B cell (primary cell): ENCODE results near the gene ZNF772. TPM values are rescaled to one million over a fixed set of nuclear protein-coding genes. Genes with fewer than 3 reads are reported as not detected.

Experiments
- ATAC-seq: fragments of 200-7000 bp; cut with Tn5 transposase; one replicate; pipeline ENCODE4 v1.10.0; 2021; ENCODE audit warnings: low read depth, mild to moderate bottlenecking, moderate number of reproducible peaks, moderate library complexity
- CTCF ChIA-PET: fragments of 350-600 bp; sonication (Branson Sonifier 250); formaldehyde crosslinking; loops from one replicate; lab custom pipeline; 2021; ENCODE audit warnings: antibody characterized with exemption, inconsistent platforms; lab: Charles Lee
- POLR2A ChIA-PET: fragments of 350-600 bp; sonication (Branson Sonifier 250); formaldehyde crosslinking; loops from one replicate; lab custom pipeline; 2021; ENCODE audit warnings: antibody characterized with exemption; lab: Charles Lee
- DNase-seq: peaks from one replicate; pipeline ENCODE4 v3.0.0; 2013
- H2AFZ ChIP-seq: 2 replicates; pipeline ENCODE4 v1.6.1; 2012; ENCODE audit warnings: mild to moderate bottlenecking, low read depth, low read length; ENCODE audit not compliant: insufficient read depth, poor library complexity, severe bottlenecking
- H3K27ac ChIP-seq, 2 donors: 1 replicate in 1 of 2; 2 replicates in 1 of 2; pipeline ENCODE4 v1.5.1; 2012 to 2013; ENCODE audit warnings: low read length in 2 of 2, mild to moderate bottlenecking in 2 of 2, moderate library complexity in 1 of 2
- H3K27me3 ChIP-seq, 4 experiments: fragments of 200-600 bp in 1 of 4; sonication (generic) in 1 of 4; replicated peaks in 1 of 4; 1 replicate in 2 of 4; 2 replicates in 2 of 4; pipeline versions ENCODE4 v1.6.1 to v1.7.0; 2013 to 2016; ENCODE audit warnings: low read length in 3 of 4, mild to moderate bottlenecking in 2 of 4, mixed read lengths in 1 of 4, moderate library complexity in 1 of 4; ENCODE audit not compliant: insufficient read depth in 4 of 4, control insufficient read depth in 3 of 4; ENCODE audit errors: control extremely low read depth in 1 of 4
- H3K36me3 ChIP-seq, 2 experiments: replicated peaks in 1 of 2; 1 replicate in 1 of 2; 2 replicates in 1 of 2; pipeline versions ENCODE4 v1.6.1 to v1.7.1; 2013; ENCODE audit warnings: low read length in 1 of 2; ENCODE audit not compliant: insufficient read depth in 2 of 2, control insufficient read depth in 1 of 2; ENCODE audit errors: control extremely low read depth in 1 of 2, extremely low read depth in 1 of 2
- H3K4me1 ChIP-seq, 2 donors: fragments of 200-600 bp in 1 of 2; sonication (generic) in 1 of 2; 1 replicate in 1 of 2; 2 replicates in 1 of 2; pipeline versions ENCODE4 v1.5.1 to v1.6.1; 2013 to 2017; ENCODE audit warnings: low read length in 2 of 2; ENCODE audit not compliant: control insufficient read depth in 2 of 2, insufficient read depth in 2 of 2
- H3K4me2 ChIP-seq: replicated peaks from 2 replicates; pipeline ENCODE3; 2012; ENCODE audit warnings: mild to moderate bottlenecking, low read depth, low read length; ENCODE audit not compliant: poor library complexity, severe bottlenecking
- H3K4me3 ChIP-seq, 5 experiments: fragments of 200-600 bp in 1 of 5; sonication (generic) in 1 of 5; 1 replicate in 3 of 5; 2 replicates in 2 of 5; pipeline versions ENCODE4 v1.5.1 to v1.7.0; 2011 to 2016; ENCODE audit warnings: low read length in 4 of 5, mild to moderate bottlenecking in 4 of 5, low read depth in 2 of 5, control low read depth in 1 of 5, moderate library complexity in 1 of 5; ENCODE audit not compliant: insufficient read depth in 1 of 5; ENCODE audit errors: control extremely low read depth in 1 of 5, extremely low read depth in 1 of 5
- H3K79me2 ChIP-seq: fragments of 200-600 bp; sonication (generic); one replicate; pipeline ENCODE4 v1.6.0; 2016; ENCODE audit warnings: low read length; ENCODE audit not compliant: control insufficient read depth, insufficient read depth
- H3K9ac ChIP-seq: fragments of 200-600 bp; sonication (generic); 2 replicates; pipeline ENCODE4 v1.6.1; 2017; ENCODE audit warnings: mild to moderate bottlenecking, low read length, moderate library complexity
- H3K9me3 ChIP-seq, 3 donors: one replicate each; pipeline versions ENCODE4 v1.6.1 to v1.7.1; 2013; ENCODE audit warnings: low read length in 2 of 3; ENCODE audit not compliant: control insufficient read depth in 2 of 3, insufficient read depth in 1 of 3; ENCODE audit errors: control extremely low read depth in 1 of 3
- H4K20me1 ChIP-seq: 2 replicates; pipeline ENCODE4 v1.6.0; 2012; ENCODE audit warnings: mild to moderate bottlenecking, low read length; ENCODE audit not compliant: insufficient read depth, control insufficient read depth, poor library complexity, severe bottlenecking
- H3K27ac Mint-ChIP-seq: one replicate; pipeline ENCODE4 v1.8.0; 2021; ENCODE audit warnings: mixed read lengths
- H3K27me3 Mint-ChIP-seq: one replicate; pipeline ENCODE4 v1.8.0; 2021; ENCODE audit warnings: mixed read lengths
- H3K4me1 Mint-ChIP-seq: one replicate; pipeline ENCODE4 v1.8.0; 2021; ENCODE audit warnings: mixed read lengths
- H3K4me3 Mint-ChIP-seq: one replicate; pipeline ENCODE4 v1.8.0; 2021; ENCODE audit warnings: mixed read lengths
- H3K9me3 Mint-ChIP-seq: one replicate; pipeline ENCODE4 v1.8.0; 2022; ENCODE audit warnings: mixed read lengths; ENCODE audit not compliant: insufficient read depth
- CTCF ChIP-seq: fragments of 200-600 bp; IDR thresholded peaks from one replicate; pipeline ENCODE4 v1.8.0; 2022; ENCODE audit warnings: antibody characterized with exemption, mild to moderate bottlenecking
- EZH2 ChIP-seq: IDR thresholded peaks from 2 replicates; pipeline ENCODE4 v1.6.1; 2012; ENCODE audit warnings: borderline replicate concordance, low read depth, mild to moderate bottlenecking, moderate library complexity, low read length; ENCODE audit not compliant: insufficient read depth, poor library complexity, severe bottlenecking
- WGBS: methylation state at CpG from one replicate; pipeline ENCODE4 v1.1.5; 2013; ENCODE audit warnings: missing lambda C conversion rate; ENCODE audit not compliant: insufficient coverage; 5-methylcytosine and 5-hydroxymethylcytosine counted together
- intact Hi-C: fragments of 100-400 bp; cut with micrococcal nuclease; formaldehyde crosslinking; loops from one replicate; pipeline ENCODE4 v1.10.0; 2022
- polyA plus RNA-seq: library from polyadenylated mRNA; depleted of rRNA; stranded (reverse); fragments of >200 nt; gene quantifications from 2 replicates; pipeline ENCODE4 v1.2.3, GENCODE V29; 2012
- total RNA-seq, 2 donors: library from RNA; stranded (reverse); fragments of 120-200 nt in 1 of 2; gene quantifications; 1 replicate in 1 of 2; 2 replicates in 1 of 2; pipeline versions ENCODE4 v1.2.3 to v1.2.4, GENCODE V29; 2013 to 2022

Gene ZNF772
- total and polyA plus RNA-seq, 2 donors (not counting 1 experiment from before 2014, with no cell fraction given), result 2.2 to 27.4 TPM

- no peaks in the 10 kb centered on the region for H3K27me3 ChIP-seq
- ChIA-PET CTCF (no interaction called here), POLR2A (no interaction called here)
- Mint-ChIP-seq H3K4me3 (no peak overlapping the region), H3K27ac (no peak overlapping the region), H3K4me1 (no peaks in the 10 kb centered on the region), H3K27me3 (no peaks in the 10 kb centered on the region), H3K9me3 (peaks cover 15% of the 10 kb centered on the region)
- ATAC-seq, result no peak
- intact Hi-C loops, result no loop called here
- TF ChIP-seq CTCF (no peak), EZH2 (no peak)
- H3K9me3 ChIP-seq, result peaks cover 11 to 48% (median 29%) of the 10 kb centered on the region in 3 donors
- no peaks in the 10 kb centered on the region for H4K20me1 ChIP-seq
- peaks cover 6 to 23% of the 10 kb centered on the region in 2 experiments for H3K36me3 ChIP-seq
- no peak overlapping the region for H3K4me2 ChIP-seq
- H2AFZ ChIP-seq, result no peak overlapping the region
- H3K27ac ChIP-seq, result no peak overlapping the region
- no peak overlapping the region for H3K9ac ChIP-seq
- no peaks in the 10 kb centered on the region for H3K79me2 ChIP-seq
- WGBS, result 76% methylated on average over 5 of the region's 5 CpGs
- H3K4me1 ChIP-seq, result no peaks in the 10 kb centered on the region
- no peak overlapping the region for H3K4me3 ChIP-seq
- DNase-seq, result no peak
These were observed 37.9 kb upstream of the ZNF772 start for GRCh38 chr19:57515255-57515654.

GRCh38 chr19:57512845-57513244, 35.5 kb upstream of the ZNF772 start:
- TF ChIP-seq CTCF, result no peak
- no peak for TF ChIP-seq EZH2
- Histone ChIP-seq H3K4me3 (no peak overlapping the region), H3K27me3 (no peaks in the 10 kb centered on the region), H2AFZ (no peak overlapping the region), H3K27ac (no peak overlapping the region), H3K4me1 (no peaks in the 10 kb centered on the region), H3K9me3 (peaks cover 14 to 51% (median 26%) of the 10 kb centered on the region in 3 donors), H3K4me2 (no peak overlapping the region), H3K36me3 (peaks cover 7 to 34% of the 10 kb centered on the region in 2 experiments), H3K9ac (no peak overlapping the region), H4K20me1 (no peaks in the 10 kb centered on the region), H3K79me2 (no peaks in the 10 kb centered on the region)
- 96% methylated on average over 4 of the region's 6 CpGs for WGBS
- no peak overlapping the region for H3K4me3 Mint-ChIP-seq
- ATAC-seq, result no peak
- intact Hi-C loops, result no loop called here
- CTCF ChIA-PET, result no interaction called here
- H3K27me3 Mint-ChIP-seq, result no peaks in the 10 kb centered on the region
- H3K4me1 Mint-ChIP-seq, result no peaks in the 10 kb centered on the region
- H3K9me3 Mint-ChIP-seq, result peaks cover 26% of the 10 kb centered on the region
- POLR2A ChIA-PET, result no interaction called here
- H3K27ac Mint-ChIP-seq, result no peak overlapping the region
- DNase-seq, result no peak
